CD4-positive, alpha-beta T cell treated with Interleukin-4 for 4 hours (primary cell): ENCODE results near the gene DENND4C.
"Not testable (repeated sequence)": the region's sequence is repeated elsewhere in the genome, so short reads cannot be mapped to it uniquely, and the experiment has no call there.

ENCODE experiments used
- DNase-seq: peaks from one replicate; pipeline ENCODE4 v3.0.0-alpha.2; 2020

The DENND4C gene

GRCh38 chr9:19378164-19378563 is 147.7 kb downstream of the DENND4C start:
- DNase-seq = no peak

DNA sequence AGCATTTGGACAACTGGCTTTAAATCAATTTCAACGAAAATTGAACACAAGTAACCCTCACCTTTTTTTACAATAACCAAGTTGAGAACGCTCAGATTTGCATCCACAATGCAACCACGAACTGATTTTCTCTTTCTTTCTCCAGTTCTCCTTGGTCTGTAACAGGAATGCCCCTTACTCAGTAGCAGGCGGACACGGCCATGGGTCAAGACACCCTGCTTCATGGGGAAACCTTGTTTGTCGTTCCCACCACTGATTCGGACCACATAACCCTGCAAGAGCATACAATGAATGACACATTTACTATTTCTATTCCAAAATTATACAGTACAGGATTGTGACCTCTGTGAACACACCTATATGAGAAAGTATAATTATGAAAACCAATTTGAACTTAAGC is 148.2 kb downstream of the DENND4C start:
- DNase-seq = no peak

DNA sequence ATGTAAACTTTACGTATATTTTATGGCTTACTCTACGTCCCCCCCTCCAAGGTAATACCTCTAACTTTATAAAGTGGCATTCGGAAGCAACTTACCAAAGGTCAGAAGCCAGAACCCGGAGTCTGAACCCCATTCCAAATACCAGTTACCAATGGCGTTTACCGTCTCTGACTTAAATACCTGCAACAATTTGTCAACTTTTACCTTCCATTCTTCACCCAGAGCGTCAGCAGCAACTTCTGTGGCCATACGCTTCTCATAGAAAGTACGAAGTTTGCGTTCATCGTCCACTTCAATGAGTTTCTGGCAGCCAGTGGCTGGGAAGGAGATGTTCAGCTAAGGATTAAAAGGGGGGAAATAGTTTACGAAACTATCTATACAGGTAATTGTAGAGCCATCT is 148.8 kb downstream of the DENND4C start:
- no peak for DNase-seq

DNA sequence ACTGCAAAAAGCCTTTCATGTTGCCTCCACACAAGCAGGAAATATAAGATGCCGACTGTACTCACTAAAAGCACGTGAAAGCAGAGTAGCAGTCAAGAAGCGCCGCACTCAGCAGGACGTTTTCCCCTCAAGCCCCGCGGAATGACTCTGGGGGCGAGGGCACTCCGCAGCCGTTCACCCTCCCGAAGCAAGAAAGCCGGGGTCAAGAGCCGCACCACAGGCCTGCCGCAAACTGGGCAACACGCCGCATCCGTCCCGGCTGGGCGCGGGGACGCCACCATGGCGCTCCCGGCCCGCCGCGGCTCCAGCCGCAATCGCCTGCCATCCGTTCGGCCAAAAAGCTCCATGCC is 149.2 kb downstream of the DENND4C start:
- DNase-seq = peak; percentile 37

DNA sequence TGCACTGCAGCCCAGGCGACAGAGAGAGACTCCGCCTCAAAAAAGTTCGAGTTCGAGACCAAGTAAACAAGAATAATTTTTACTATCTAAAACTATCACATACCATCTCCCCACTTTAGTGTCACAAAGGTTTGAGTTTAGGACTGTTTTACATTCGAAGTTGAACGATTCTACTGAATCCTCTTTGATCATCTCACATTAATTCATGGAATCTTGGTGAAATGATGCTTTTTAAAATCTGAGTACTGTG is 150.3 kb downstream of the DENND4C start:
- DNase-seq = no peak

GRCh38 chr9:19381656-19382055 is 151.2 kb downstream of the DENND4C start:
- DNase-seq = no peak

DNA sequence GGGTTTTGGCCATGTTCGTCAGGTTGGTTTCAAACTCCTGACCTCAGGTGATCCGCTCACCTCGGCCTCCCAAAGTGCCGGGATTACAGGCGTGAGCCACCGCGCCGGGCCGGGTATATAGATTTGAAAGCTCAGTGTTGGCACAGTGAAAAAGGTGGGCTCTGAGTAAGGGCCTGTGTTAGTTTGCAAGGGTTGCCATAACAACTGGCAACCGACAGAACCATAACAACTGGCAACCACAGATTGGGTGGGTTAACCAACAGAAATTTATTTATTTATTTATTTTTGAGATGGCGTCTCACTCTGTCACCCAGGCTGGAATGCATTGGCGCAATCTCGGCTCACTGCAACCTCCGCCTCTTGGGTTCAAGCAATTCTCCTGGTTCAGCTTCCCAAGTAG is 154.7 kb downstream of the DENND4C start:
- DNase-seq = not testable (repeated sequence)

- no peak for DNase-seq
Measured at GRCh38 chr9:19385786-19386501, 155.5 kb downstream of the DENND4C start.

- DNase-seq = no peak
Measured at GRCh38 chr9:19386502-19387044, 156.1 kb downstream of the DENND4C start.

DNA sequence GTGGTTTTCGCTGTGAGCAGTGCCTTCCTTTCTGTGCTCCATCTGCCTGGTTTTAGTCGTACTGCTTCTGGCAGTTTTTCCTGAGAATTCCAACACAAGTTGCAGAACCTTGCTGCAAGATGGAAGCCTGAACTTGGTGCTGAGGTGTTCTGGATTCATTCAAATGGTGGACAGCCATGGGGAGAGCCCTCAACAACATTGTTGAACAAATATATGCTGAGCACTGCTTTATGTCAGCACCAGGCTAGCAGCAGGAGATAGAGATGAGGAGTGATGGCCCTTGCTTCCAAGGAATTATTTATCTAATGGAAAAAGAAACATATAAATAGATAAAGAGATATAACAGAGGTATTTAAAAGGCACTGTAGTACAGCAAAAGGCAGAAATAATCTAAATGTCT is 156.8 kb downstream of the DENND4C start:
- no peak for DNase-seq

DNA sequence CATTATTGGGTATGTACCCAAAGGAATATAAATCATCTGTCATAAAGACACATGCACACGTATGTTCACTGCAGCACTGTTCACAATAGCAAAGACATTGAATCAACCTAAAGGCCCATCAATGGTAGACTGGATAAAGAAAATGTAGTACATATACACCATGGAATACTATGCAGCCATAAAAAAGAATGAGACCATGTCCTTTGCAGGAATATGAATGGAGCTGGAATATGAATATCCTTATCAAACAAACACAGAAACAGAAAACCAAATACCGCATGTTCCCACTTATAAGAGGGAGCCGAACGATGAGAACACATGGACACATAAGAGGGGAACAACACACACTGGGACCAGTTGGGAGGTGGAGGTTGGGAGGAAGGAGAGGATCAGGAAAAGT is 159.0 kb downstream of the DENND4C start:
- DNase-seq = not testable (repeated sequence)

DNA sequence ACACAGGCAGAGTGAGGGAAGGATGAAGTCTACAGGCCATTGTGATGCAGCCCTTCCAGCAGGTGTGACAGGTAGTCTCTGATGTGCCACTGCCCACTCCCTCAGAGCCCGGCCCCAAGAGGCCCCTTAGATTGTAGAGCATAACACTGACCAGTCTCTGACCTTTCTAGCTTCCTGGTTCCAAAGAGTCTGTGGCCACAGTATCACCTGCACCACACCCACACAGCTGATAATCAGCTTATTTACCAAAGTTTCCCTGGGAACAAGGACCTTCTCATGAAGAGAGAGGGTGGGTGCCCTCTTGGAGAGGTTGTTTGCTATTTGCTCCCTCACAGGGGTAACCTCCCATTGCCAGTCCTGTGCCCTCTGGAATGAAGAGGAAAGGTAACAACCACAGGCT is 167.4 kb downstream of the DENND4C start:
- DNase-seq = no peak

DNA sequence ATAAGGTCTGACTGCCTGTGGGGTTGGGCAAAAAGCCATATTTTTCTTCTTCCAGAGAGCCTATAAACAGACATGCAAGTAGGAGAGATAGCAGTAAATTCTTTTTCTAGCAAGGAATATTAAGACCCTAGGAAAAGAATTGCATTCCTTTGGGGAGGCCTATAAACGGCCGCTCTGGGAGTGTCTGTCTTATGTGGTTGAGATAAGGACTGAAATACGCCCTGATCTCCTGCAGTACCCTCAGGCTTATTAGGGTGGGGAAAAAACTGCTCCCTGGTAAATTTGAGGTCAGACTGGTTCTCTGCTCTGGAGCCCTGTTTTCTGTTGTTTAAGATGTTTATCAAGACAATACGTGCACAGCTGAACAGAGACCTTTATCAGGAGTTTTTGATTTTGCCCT is 172.7 kb downstream of the DENND4C start:
- not testable (repeated sequence) for DNase-seq

DNA sequence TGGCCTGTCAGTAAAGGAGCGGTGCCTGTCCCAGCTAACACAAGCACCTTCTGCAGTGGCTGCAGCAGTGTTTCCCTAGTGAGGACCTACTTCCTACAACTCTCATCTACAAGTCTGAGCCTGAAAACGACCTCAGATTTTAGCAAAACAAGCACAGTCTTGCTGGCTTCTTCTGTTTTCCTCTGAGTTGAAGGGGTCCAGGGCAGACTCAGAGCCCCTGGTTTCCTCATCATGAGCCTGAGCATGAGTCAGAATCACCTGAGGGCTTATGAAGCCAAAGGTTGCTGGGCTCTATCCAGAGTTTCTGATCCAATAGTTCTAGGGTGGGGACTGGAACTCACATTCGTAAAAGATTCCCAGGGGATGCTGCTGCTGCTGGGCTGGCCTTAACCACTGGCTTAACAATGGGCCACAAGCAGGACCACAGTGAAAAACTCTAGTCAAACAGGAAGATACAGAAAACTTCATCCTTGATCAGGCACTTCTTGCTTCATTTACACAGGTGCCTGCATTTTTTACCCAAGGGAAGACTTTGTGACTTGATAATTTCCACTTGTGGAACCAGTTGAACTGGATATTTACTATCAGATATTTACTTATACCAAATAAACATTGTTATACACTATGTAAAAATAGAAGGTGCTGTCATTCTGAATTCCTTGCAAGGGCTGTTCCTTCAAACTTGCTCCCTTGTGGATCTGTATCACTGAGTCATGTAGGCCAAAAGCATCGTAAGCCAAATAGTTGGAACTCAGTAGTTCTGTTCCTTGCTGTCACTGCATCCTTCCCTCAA is 174.0 kb downstream of the DENND4C start:
- no peak for DNase-seq

DNA sequence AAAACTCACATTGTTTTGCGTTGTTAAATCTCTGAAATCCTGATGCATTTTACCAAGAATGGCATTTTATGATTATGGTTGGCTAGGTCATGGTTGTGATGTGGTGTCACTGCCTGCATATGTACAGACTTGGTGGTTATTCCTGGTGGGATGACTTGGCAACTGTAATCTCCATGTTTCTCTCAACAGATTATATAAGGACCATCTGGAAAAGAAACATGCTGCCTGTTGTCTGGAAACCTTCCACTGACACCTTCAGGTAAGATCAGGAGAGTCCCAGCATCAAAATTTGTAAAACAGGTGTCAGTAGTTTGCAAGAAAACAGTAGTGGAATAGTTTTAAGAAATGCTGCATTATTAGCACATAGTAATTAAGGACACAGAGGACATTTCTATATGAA is 175.3 kb downstream of the DENND4C start:
- DNase-seq = no peak

DNA sequence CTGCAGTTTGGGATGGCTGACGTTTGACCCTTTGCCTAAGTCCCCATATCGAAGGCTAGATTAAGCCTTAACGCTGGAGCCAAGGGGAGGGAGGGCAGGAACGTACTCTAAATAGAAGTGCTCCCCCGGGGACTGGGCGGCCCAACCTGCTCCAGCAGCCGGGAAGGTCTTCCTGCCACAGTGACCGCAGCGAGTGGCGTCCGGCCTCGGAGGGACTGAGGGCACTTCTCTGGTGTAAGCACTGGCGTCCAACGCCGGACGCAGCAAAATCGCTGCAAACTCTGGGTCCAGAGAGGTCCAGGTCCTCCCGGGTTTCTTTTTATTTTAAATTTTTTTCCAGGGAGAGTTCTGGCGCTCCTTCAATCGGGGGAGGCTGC is 177.8 kb downstream of the DENND4C start:
- no peak for DNase-seq

DNA sequence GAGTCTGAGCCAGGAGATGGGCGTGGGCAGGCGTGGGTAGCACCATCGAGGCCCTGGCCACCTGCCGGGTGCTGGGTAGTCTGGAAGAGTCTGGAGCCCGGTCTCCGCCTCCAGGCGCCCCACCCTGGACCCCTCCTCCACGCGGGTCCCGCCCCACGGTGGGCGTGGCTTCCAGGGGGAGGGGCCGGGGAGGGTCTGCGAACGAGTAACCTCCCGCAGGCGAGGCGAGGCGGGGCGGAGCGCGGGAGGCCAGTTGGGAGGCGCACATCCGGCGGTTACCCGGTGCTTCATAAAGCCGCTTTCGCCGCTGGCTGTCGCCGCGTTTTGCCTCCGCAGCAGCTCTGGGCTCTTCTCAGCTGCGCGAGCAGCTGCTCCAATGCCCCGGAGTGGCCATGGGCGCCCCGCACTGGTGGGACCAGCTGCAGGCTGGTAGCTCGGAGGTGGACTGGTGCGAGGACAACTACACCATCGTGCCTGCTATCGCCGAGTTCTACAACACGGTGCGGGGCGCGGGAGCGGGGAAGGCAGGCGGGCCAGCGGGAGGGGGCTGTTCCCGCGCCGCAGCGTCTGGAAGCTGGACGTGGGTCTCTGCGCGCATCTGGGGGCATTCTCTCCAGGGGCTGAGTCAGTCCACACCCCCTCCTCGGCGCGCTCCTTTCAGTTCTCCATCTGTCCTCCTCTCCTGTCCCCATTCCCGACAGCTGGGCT is 178.4 kb downstream of the DENND4C start, which contains the start of gene ACER2:
Gene ACER2, plus strand, starts transcription at position 317 of the 708 bp plus-strand sequence. Its CDS starts 76 bp downstream, at position 393.
- peak; percentile 94 for DNase-seq

GRCh38 chr9:19409401-19410194 is 179.1 kb downstream of the DENND4C start:
- no peak for DNase-seq

GRCh38 chr9:19410195-19410503 is 179.7 kb downstream of the DENND4C start:
- DNase-seq = no peak

GRCh38 chr9:19410594-19410993 is 180.1 kb downstream of the DENND4C start:
- no peak for DNase-seq

DNA sequence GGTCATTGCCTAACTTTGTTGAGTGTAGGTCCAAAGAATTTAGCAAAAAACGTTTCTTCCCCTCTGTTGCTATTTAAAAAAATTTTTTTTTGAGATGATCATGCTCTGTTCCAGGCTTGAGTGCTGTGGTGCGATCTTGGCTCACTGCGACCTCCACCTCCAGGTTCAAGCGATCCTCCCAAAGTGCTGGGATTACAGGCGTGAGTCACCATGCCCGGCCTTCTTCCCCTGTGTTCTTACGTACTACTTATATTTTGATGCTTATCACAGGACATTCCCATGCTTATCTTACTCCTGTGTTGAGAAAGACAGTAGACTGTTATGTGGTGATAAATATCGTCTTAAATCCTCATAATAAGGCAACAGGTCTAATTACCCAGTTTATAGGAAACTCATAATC is 180.8 kb downstream of the DENND4C start:
- no peak for DNase-seq

GRCh38 chr9:19413456-19413855 is 183.0 kb downstream of the DENND4C start:
- not testable (repeated sequence) for DNase-seq

GRCh38 chr9:19416143-19416542 is 185.7 kb downstream of the DENND4C start:
- no peak for DNase-seq
